WTC11 (cell line): ENCODE results near the gene EVX1. TPM values are rescaled to one million over a fixed set of nuclear protein-coding genes. Genes with fewer than 3 reads are reported as not detected.

Source experiments
- ATAC-seq: fragments of 200-7000 bp; cut with Tn5 transposase; 2 replicates; pipeline ENCODE4 v1.10.0; 2021; ENCODE audit warnings: mild to moderate bottlenecking, moderate library complexity
- CTCF ChIA-PET: fragments of 300-600 bp; sonication (Branson Sonifier 250); formaldehyde crosslinking; loops from one replicate; lab custom pipeline; 2021; ENCODE audit warnings: antibody characterized with exemption; lab: Charles Lee
- POLR2A ChIA-PET: fragments of 350-600 bp; sonication (Branson Sonifier 250); formaldehyde crosslinking; loops from one replicate; lab custom pipeline; 2021; ENCODE audit warnings: antibody characterized with exemption; lab: Charles Lee
- DNase-seq: peaks from one replicate; pipeline ENCODE4 v3.0.0; 2021; ENCODE audit warnings: low spot score
- H3K27ac Mint-ChIP-seq: 2 replicates; pipeline ENCODE4 v1.8.0; 2021; ENCODE audit warnings: mixed read lengths
- H3K27me3 Mint-ChIP-seq: 2 replicates; pipeline ENCODE4 v1.8.0; 2021; ENCODE audit warnings: low read depth, mild to moderate bottlenecking, moderate library complexity, mixed read lengths
- H3K36me3 Mint-ChIP-seq: 2 replicates; pipeline ENCODE4 v1.8.0; 2021; ENCODE audit warnings: mixed read lengths
- H3K4me1 Mint-ChIP-seq: 2 replicates; pipeline ENCODE4 v1.8.0; 2022; ENCODE audit warnings: mixed read lengths
- H3K4me3 Mint-ChIP-seq: 2 replicates; pipeline ENCODE4 v1.8.0; 2021; ENCODE audit warnings: mild to moderate bottlenecking, moderate library complexity, mixed read lengths
- H3K9me3 Mint-ChIP-seq: 2 replicates; pipeline ENCODE4 v1.8.0; 2021; ENCODE audit warnings: mixed read lengths
- AFF4 ChIP-seq: sonication (generic); formaldehyde crosslinking; IDR thresholded peaks from 2 replicates; pipeline ENCODE4 v1.8.1; 2023; ENCODE audit warnings: mild to moderate bottlenecking, missing genetic modification reagents, borderline replicate concordance
- ARID4B ChIP-seq: sonication (generic); formaldehyde crosslinking; IDR thresholded peaks from 2 replicates; pipeline ENCODE4 v1.8.0; 2023; ENCODE audit warnings: missing genetic modification reagents, mild to moderate bottlenecking, borderline replicate concordance
- CBFB ChIP-seq: sonication (generic); formaldehyde crosslinking; IDR thresholded peaks from 2 replicates; pipeline ENCODE4 v1.8.1; 2022; ENCODE audit warnings: mild to moderate bottlenecking, low read depth, missing genetic modification reagents
- CREB1 ChIP-seq: sonication (generic); formaldehyde crosslinking; IDR thresholded peaks from 2 replicates; pipeline ENCODE4 v1.8.0; 2023; ENCODE audit warnings: mild to moderate bottlenecking, missing genetic modification reagents
- EMX1 ChIP-seq: fragments of 250-450 bp; sonication (Bioruptor Pico); IDR thresholded peaks from 2 replicates; pipeline ENCODE4 v1.8.0; 2021; ENCODE audit warnings: mild to moderate bottlenecking
- FOXJ3 ChIP-seq: sonication (generic); formaldehyde crosslinking; IDR thresholded peaks from 2 replicates; pipeline ENCODE4 v1.9.0; 2021; ENCODE audit warnings: missing genetic modification reagents, mild to moderate bottlenecking, borderline replicate concordance
- FOXK1 ChIP-seq: sonication (generic); formaldehyde crosslinking; IDR thresholded peaks from 2 replicates; pipeline ENCODE4 v1.8.0; 2022; ENCODE audit warnings: mild to moderate bottlenecking, moderate library complexity, missing genetic modification reagents
- GABPB1 ChIP-seq: sonication (generic); formaldehyde crosslinking; IDR thresholded peaks from 2 replicates; pipeline ENCODE4 v1.8.1; 2023; ENCODE audit warnings: mild to moderate bottlenecking, missing genetic modification reagents
- GRHL2 ChIP-seq: fragments of 250-450 bp; sonication (Bioruptor Pico); IDR thresholded peaks from 2 replicates; pipeline ENCODE4 v1.8.0; 2022; ENCODE audit warnings: mild to moderate bottlenecking, moderate library complexity; ENCODE audit not compliant: insufficient replicate concordance, severe bottlenecking
- NR3C1 ChIP-seq: sonication (generic); formaldehyde crosslinking; conservative IDR thresholded peaks from 2 replicates; pipeline ENCODE4 v1.8.1; 2023; ENCODE audit warnings: low read depth, mild to moderate bottlenecking, missing genetic modification reagents
- PRRX2 ChIP-seq: fragments of 250-450 bp; sonication (Bioruptor Pico); IDR thresholded peaks from 2 replicates; pipeline ENCODE4 v1.8.0; 2021; ENCODE audit warnings: mild to moderate bottlenecking
- RORB ChIP-seq: fragments of 250-450 bp; sonication (Bioruptor Pico); IDR thresholded peaks from 2 replicates; pipeline ENCODE4 v1.9.0; 2021; ENCODE audit warnings: mild to moderate bottlenecking
- STAT6 ChIP-seq: sonication (generic); formaldehyde crosslinking; conservative IDR thresholded peaks from 2 replicates; pipeline ENCODE4 v1.8.1; 2023; ENCODE audit warnings: mild to moderate bottlenecking, low read depth, missing genetic modification reagents, moderate library complexity
- TP53 ChIP-seq: sonication (generic); formaldehyde crosslinking; IDR thresholded peaks from 2 replicates; pipeline ENCODE4 v1.8.1; 2023; ENCODE audit warnings: mild to moderate bottlenecking, missing genetic modification reagents
- ZBTB43 ChIP-seq: sonication (generic); formaldehyde crosslinking; IDR thresholded peaks from 2 replicates; pipeline ENCODE4 v1.8.1; 2023; ENCODE audit warnings: mild to moderate bottlenecking, missing genetic modification reagents
- ZNF121 ChIP-seq: sonication (generic); formaldehyde crosslinking; IDR thresholded peaks from 2 replicates; pipeline ENCODE4 v1.8.0; 2023; ENCODE audit warnings: missing genetic modification reagents
- ZNF138 ChIP-seq: sonication (generic); formaldehyde crosslinking; conservative IDR thresholded peaks from 2 replicates; pipeline ENCODE4 v1.8.1; 2022; ENCODE audit warnings: mild to moderate bottlenecking, moderate library complexity, missing genetic modification reagents
- ZNF317 ChIP-seq: sonication (generic); formaldehyde crosslinking; IDR thresholded peaks from 2 replicates; pipeline ENCODE4 v1.8.1; 2023; ENCODE audit warnings: low read depth, mild to moderate bottlenecking, moderate library complexity, missing genetic modification reagents, borderline replicate concordance
- total RNA-seq: library from RNA; stranded (reverse); gene quantifications from 3 replicates; pipeline ENCODE4 v1.2.3, GENCODE V29; 2021

Gene EVX1
- total RNA-seq, 1 experiment from 2014 or later, result not detected

- no peaks in the 10 kb centered on the region for H3K36me3 Mint-ChIP-seq
- POLR2A ChIA-PET, result interaction anchor here (1.4 kb wide), 1 partner anchor 51 kb away, joined by 3 read pairs; no protein-coding TSS in a partner anchor
- no peak overlapping the region for H3K27ac Mint-ChIP-seq
- no peaks in the 10 kb centered on the region for H3K9me3 Mint-ChIP-seq
- TF ChIP-seq CREB1 (CRISPR knock-in tag) (no peak), TP53 (CRISPR knock-in tag) (no peak), CBFB (CRISPR knock-in tag) (no peak), GRHL2 (CRISPR knock-in tag) (no peak), EMX1 (no peak), STAT6 (CRISPR knock-in tag) (no peak), AFF4 (CRISPR knock-in tag) (no peak), ZNF317 (CRISPR knock-in tag) (no peak), ZNF138 (CRISPR knock-in tag) (no peak), FOXJ3 (CRISPR knock-in tag) (no peak), RORB (no peak), ZNF121 (CRISPR knock-in tag) (no peak), ZBTB43 (CRISPR knock-in tag) (no peak), GABPB1 (CRISPR knock-in tag) (no peak), ARID4B (CRISPR knock-in tag) (no peak), NR3C1 (CRISPR knock-in tag) (no peak), FOXK1 (no peak), PRRX2 (CRISPR knock-in tag) (no peak)
- no peak overlapping the region; the same call in 1 of the 2 replicates for H3K4me3 Mint-ChIP-seq
- ATAC-seq (no peak), DNase-seq (no peak)
- H3K4me1 Mint-ChIP-seq, result peaks cover 26% of the 10 kb centered on the region
- H3K27me3 Mint-ChIP-seq, result peaks cover 96% of the 10 kb centered on the region
- CTCF ChIA-PET, result interaction anchor here (1.3 to 2.5 kb wide), 6 partner anchors 11 to 576 kb away, joined by 3 to 20 read pairs (median 10); partner anchors contain the start of gene HOXA5
These were observed 44.3 kb upstream of the EVX1 start for GRCh38 chr7:27198138-27198841.
